ENCODE measurements around the gene WDR88. TPM values are rescaled to one million over a fixed set of nuclear protein-coding genes. Genes with fewer than 3 reads are reported as not detected.

The WDR88 gene
- total RNA-seq, 4 donors from 2014 or later: not detected

GRCh38 chr19:33199441-33200265 lies 67.7 kb downstream of the WDR88 start:
- TF ChIP-seq POLR2A (IDR thresholded peaks at IDR 0.05): no peak
- no peak for TF ChIP-seq CTCF (IDR thresholded peaks at IDR 0.05)
- Histone ChIP-seq H3K27me3 (no peaks in the 10 kb centered on the region), H3K9me3 (no peaks in the 10 kb centered on the region), H3K27ac (no peak overlapping the region), H3K36me3 (peaks cover 0 to 2% of the 10 kb centered on the region in 2 donors), H3K4me3 (replicated peaks in 1 of 3) (no peak overlapping the region), H3K4me1 (peaks cover 8% of the 10 kb centered on the region in 2 donors)
- no peak for DNase-seq
- intact Hi-C loops (cut with DNase I): no loop called here
- WGBS, 2 donors: 82 to 83% methylated on average over 8 of the region's 8 CpGs

GRCh38 chr19:33201473-33201872 lies 69.6 kb downstream of the WDR88 start:
- Histone ChIP-seq H3K36me3 (peaks cover 5 to 6% of the 10 kb centered on the region in 2 donors), H3K4me3 (replicated peaks in 1 of 3) (no peak overlapping the region), H3K9me3 (no peaks in the 10 kb centered on the region), H3K27ac (no peak overlapping the region), H3K27me3 (no peaks in the 10 kb centered on the region), H3K4me1 (no peaks in the 10 kb centered on the region)
- WGBS, 2 donors: 92 to 97% methylated on average over 6 of the region's 6 CpGs
- intact Hi-C loops (cut with DNase I): no loop called here
- no peak for TF ChIP-seq POLR2A (IDR thresholded peaks at IDR 0.05)
- no peak for TF ChIP-seq CTCF (IDR thresholded peaks at IDR 0.05)
- DNase-seq: no peak

DNA sequence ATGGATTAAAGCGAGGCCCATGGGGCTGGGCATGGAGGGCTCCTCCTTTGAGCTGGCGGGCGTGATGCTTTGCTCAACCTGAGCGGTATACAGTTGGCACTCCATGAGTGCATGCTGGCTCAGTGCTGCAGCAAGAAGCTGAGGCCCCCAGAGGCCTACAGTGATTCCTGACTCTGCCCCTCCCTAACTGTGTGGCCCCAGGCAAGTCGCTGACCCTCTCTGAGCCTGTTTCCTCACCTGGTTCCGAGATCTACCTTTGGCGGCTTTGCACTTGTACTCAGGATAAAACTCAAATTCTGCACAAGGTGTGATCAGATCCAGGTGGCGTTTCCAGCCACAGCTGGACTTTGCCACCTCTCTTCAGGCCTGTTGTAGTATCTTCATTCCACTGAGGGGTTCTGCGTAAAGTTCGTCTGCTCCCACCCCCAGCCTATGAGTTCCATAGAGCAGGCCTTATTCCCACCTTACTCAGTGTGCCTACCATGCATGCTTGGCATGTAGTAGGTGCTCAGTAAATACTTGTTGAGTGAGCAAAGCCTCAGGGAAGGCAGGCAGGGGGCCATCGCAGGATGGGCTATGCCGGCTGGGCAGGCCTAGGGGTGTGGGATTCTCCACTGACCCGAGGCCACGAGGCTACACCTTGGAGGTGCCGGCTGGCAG lies 70.1 kb downstream of the WDR88 start:
- Histone ChIP-seq H3K4me1 (no peaks in the 10 kb centered on the region), H3K4me3 (replicated peaks in 1 of 3) (no peak overlapping the region), H3K27me3 (no peaks in the 10 kb centered on the region), H3K9me3 (no peaks in the 10 kb centered on the region), H3K36me3 (peaks cover 6 to 7% of the 10 kb centered on the region in 2 donors), H3K27ac (no peak overlapping the region)
- DNase-seq: no peak
- 96 to 97% methylated on average over 14 of the region's 15 CpGs for WGBS, 2 donors
- TF ChIP-seq CTCF (IDR thresholded peaks at IDR 0.05): no peak
- TF ChIP-seq POLR2A (IDR thresholded peaks at IDR 0.05): no peak
- intact Hi-C loops (cut with DNase I): no loop called here

GRCh38 chr19:33202546-33203507 lies 70.9 kb downstream of the WDR88 start:
- WGBS, 2 donors: 91 to 93% methylated on average over 15 to 24 of the region's 27 CpGs
- Histone ChIP-seq H3K27ac (no peak overlapping the region), H3K36me3 (peaks cover 7 to 9% of the 10 kb centered on the region in 2 donors), H3K4me3 (replicated peaks in 1 of 3) (no peak overlapping the region), H3K27me3 (no peaks in the 10 kb centered on the region), H3K9me3 (no peaks in the 10 kb centered on the region), H3K4me1 (no peaks in the 10 kb centered on the region)
- intact Hi-C loops (cut with DNase I): no loop called here
- TF ChIP-seq POLR2A (IDR thresholded peaks at IDR 0.05) (no peak), CTCF (IDR thresholded peaks at IDR 0.05) (no peak)
- DNase-seq: no peak
